ENCODE measurements around the gene ANKMY1.
"Not testable (repeated sequence)": the region's sequence is repeated elsewhere in the genome, so short reads cannot be mapped to it uniquely, and the experiment has no call there.

Gene ANKMY1

DNA sequence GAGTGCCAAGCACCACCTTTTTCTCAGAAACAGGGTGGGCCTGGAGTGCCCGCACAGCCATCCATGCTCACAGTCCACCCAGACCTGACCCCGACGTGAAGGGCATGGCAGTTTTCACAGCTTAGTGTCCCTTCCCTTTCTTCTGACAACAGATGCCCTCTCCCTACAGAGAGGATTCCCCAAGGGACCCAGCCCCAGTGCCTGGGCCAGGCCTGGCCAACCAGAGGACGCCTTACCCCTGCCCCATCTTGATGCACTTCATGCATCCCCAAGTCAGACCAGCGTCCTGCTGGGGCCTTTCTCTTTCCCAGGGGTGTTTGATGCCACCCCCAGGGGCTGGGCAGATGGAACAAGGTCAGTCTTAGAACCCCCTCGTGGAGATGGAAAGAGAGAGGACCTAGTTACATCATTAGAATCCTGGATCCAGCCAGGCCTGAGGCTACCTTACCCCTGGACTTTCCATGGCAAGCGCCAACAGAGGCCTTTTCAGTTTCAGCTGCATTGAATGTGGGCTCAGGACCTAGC is 3.8 kb downstream of the ANKMY1 start:
- DNase-seq = no peak

- no peak for DNase-seq
Measured at GRCh38 chr2:240551811-240552210, 6.0 kb downstream of the ANKMY1 start.

DNA sequence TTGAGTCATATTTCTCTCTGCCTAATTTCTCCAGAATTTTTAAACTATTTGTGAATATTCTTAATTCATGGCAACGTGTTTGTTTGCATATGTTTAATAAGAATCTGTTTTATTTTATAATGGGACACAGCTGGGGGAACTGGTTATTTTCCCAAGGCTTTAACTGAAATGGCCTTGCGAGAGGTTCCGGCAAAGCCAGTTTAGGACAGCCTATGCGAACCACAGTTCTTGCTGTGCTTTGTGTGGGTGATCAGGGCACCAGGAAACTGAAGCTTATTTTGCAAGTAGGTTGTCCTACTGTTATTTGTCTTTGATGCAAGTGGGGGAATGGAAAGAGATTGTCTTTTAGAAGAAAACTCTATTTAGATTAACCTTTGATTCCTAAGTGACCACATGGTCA is 6.5 kb downstream of the ANKMY1 start:
- no peak for DNase-seq

DNA sequence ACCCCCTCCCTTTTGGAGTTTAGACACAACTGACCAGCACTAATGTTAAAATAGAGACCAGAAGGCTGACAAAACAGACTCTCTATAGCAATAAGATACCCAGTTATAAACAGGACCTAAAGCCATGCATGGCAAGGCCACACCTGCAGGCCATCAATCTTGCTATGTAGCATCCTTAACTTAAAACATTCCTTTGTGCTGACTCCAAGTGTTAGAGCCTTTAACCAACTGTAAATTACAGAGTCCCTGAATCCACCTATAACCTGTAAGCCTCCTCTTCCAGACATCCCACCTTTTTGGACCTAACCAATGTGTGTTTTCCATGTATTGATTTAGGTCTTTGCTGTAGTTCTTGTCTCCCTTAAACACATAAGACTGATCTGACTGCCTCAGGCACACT is 17.9 kb downstream of the ANKMY1 start:
- DNase-seq = no peak

DNA sequence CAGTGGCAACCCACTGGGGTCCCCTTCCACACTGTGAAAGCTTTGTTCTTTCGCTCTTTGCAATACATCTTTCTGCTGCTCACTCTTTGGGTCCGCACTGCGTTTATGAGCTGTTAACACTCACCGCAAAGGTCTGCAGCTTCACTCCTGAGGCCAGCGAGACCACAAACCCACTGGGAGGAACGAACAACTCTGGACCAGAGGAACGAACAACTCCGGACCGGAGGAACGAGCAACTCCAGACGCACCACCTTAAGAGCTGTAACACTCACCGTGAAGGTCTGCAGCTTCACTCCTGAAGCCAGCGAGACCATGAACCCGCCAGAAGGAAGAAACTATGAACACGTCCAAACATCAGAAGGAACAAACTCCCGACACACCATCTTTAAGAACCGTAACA is 18.7 kb downstream of the ANKMY1 start:
- not testable (repeated sequence) for DNase-seq

- no peak for DNase-seq
Measured at GRCh38 chr2:240538031-240538780, 19.6 kb downstream of the ANKMY1 start.

- no peak for DNase-seq
Measured at GRCh38 chr2:240532031-240532775, 25.6 kb downstream of the ANKMY1 start.

DNA sequence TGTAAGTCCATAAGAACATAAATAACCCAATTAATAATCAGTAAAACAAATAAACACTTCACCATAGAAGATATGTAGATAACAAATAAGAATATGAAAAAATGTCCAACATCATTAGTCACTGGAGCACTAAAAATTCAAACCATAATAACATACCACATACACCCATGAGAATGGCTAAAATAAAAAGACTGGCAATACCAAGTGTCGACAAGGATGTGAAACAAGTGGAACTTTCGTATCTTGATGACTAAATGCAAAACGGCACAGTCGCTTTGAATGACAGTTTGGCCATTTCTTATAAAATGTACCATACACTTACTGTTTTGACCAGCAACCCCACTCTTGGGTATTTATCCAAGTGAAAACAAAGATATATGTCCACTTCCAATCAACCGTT is 26.8 kb downstream of the ANKMY1 start:
- no peak for DNase-seq

DNA sequence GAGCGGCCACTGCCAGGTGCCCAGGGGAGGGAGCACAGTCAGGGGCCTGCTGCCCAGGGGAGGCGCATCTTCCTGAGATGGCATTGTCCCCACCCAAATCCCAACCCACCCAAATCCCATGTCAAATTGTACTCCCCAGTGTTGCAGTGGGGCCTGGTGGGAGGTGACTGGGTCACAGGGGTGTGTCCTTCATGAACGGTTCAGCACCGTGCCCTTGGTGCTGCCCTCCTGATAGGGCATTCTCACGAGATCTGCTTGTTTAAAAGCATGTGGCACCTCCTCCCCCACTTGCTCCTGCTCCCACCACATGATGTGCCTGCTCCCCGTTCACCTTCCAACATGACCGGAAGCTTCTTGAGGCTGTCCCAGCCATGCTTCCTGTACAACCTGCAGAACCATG is 27.6 kb downstream of the ANKMY1 start:
- no peak for DNase-seq

GRCh38 chr2:240529344-240529999 is 28.3 kb downstream of the ANKMY1 start:
- no peak for DNase-seq

GRCh38 chr2:240528406-240529040 is 29.3 kb downstream of the ANKMY1 start:
- no peak for DNase-seq

DNA sequence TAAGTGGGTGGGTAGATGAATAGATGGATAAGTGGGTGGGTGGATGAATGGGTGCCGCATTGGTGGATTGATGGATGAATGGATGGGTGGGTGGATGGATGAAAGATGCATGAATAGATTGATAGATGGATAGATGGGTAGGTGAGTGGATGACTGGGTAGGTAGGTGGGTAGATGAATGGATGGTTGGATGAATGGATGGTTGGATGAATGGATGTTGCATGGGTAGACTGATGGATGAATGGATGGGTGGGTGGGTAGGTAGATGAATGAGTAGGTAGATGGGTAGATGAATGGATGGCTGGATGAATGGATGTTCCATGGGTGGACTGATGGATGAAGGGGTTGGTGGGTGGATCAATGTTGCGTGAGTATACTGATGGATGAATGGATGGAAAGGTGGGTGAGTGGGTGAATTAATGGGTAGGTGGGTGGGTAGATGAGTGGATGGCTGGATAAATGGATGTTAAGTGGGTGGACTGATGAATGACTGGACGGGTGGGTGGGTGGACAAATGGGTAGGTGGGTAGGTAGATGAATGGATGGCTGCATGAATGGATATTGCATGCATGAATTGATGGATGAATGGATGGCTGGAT is 30.5 kb downstream of the ANKMY1 start:
- no peak for DNase-seq

GRCh38 chr2:240526521-240526920 is 31.3 kb downstream of the ANKMY1 start:
- no peak for DNase-seq

DNA sequence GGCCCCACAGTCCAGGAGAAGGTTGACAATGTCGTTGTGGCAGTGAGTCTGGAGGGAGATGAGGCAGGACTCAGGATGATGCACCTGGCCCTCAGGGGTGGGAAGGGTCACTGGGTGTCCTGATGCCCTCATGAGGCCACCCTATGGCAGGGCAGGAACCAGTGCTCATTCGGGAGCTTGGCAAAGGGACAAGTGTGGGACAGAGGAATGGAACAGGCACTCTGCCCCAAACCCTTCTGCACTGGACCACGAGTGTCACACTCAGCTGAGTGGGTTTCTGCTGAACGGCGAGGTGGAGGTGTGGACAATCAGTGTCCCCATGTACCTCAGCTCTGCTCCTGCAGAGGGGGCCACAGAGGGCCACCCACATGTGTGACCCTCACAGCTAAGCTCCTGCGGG is 32.0 kb downstream of the ANKMY1 start:
- DNase-seq = no peak

DNA sequence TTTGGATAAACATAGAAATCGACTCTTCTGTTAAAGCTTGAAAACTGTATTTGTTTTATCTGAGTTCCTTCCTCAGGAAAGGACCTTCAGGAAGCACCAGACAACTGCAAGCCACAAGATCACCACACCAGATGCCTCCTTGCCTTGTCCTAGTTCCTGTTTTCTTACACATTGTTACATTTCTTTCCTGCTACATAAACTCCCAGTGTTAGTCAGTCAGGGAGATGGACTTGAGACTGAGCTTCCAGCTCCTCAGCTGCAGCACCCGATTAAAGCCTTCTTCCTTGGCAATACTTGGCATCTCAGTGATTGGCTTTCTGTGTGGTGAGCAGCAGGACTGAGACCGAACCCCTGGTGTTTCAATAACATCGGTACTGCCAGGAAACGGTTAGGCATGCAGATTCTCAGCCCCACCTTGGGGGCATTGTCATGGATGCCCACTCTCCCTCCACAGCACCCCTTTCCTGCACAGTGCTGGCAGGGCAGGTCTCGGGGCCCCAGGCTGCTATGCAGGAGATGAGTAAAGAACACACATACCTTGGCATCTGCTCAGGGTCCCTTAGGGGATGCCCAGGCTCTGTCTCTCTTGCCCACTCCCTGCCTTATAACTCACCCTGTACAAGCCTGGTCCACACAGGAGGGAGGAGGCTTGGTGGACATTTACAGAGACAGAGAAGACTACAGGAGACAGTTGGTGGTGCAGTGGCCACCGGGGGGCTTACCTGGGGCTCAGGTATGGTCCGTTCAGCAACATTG is 32.6 kb downstream of the ANKMY1 start:
- no peak for DNase-seq

DNA sequence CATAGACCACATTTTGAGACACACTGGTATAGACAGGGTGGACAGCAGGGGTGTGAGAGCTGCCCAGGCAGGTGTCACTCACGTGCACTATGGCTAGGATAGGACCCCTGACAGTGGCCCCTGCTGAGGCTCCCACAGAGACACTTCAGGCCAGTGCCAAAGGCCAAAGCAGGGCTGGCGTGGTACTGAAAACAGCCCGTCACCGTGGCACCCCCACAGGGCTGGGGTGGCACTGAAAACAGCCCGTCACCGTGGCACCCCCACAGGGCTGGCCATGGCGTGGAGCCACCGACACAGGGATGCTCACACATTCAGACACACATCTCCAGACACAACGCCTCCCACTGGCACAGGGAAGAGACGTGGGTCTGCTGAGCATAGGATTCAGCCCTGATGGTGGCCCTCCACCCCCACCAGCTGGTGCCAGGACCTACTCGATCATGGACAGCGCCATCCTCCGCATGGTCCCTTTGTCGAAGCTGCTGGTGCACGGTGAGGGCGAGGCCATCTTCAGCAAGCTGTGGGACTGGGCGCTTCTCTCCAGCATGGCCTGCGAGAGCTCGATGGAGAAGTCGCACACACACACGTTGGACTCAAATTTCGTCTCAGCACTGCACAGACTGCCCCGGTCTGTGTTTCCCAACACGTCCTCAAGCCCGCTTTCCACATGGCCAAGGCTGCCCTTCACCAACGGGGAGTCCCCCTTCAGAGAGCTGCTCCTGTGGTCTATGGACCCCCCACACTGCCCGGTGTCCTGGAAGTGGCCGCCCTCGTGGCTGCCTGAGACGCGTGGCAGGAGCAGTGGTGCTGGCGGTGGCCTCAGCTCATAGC is 34.1 kb downstream of the ANKMY1 start:
- no peak for DNase-seq

- no peak for DNase-seq
Measured at GRCh38 chr2:240522406-240522805, 35.4 kb downstream of the ANKMY1 start.

DNA sequence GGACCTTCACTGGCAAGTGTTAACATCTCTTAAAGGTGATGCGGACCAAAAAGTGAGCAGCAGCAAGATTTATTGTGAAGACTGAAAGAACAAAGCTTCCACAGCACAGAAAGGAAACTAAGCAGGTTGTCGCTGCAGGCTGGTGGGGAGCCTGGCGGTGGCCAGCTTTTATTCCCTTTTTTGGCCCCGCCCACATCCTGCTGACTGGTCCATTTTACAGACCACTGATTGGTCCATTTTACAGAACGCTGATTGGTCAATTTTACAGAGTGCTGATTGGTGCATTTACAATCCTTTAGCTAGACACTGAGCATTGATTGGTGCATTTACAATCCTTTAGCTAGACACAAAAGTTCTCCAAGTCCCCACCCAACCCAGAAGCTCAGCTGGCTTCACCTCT is 35.9 kb downstream of the ANKMY1 start:
- DNase-seq = not testable (repeated sequence)

DNA sequence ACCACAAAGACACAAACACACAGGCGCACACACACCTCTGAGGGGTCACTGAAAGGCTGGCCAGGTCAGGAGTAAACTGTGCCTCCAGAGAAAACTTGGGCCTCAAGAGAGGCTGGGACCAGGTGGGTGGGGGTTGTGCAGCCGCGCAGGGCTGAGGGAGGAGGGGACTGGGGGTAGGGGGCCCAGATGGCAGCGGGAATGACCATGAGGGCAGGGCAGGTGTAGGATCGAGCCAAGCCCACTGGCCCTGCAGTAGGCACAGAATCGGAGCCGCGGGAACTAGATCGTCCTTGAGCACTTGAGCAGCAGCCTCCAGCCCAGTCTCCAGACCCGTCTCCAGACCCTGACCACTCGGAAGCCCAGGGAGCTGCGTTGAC is 36.8 kb downstream of the ANKMY1 start:
- no peak for DNase-seq

- no peak for DNase-seq
Measured at GRCh38 chr2:240520130-240520973, 37.4 kb downstream of the ANKMY1 start.
